K562 (cell line): ENCODE data around the gene SASH3. TPM values are rescaled to one million over a fixed set of nuclear protein-coding genes. Genes with fewer than 3 reads are reported as not detected.

Experiments
- C11orf30 ChIP-seq: fragments of 450-650 bp; IDR thresholded peaks from 2 replicates; pipeline ENCODE4 v1.6.1; 2016; ENCODE audit warnings: low read depth, mild to moderate bottlenecking
- CTBP1 ChIP-seq: fragments of 450-650 bp; IDR thresholded peaks from 2 replicates; pipeline ENCODE4 v1.6.1; 2016; ENCODE audit warnings: borderline replicate concordance
- ELK3 ChIP-seq: fragments of 450-650 bp; formaldehyde crosslinking; IDR thresholded peaks from 2 replicates; pipeline ENCODE4 v1.4.0; 2020; ENCODE audit warnings: mild to moderate bottlenecking
- HBP1 ChIP-seq: fragments of 450-650 bp; formaldehyde crosslinking; IDR thresholded peaks from 2 replicates; pipeline ENCODE4 v1.4.0; 2022; ENCODE audit warnings: missing genetic modification characterization
- HDAC6 ChIP-seq: IDR thresholded peaks from 2 replicates; pipeline ENCODE4 v1.6.1; 2012; ENCODE audit warnings: low read depth, mild to moderate bottlenecking, control low read depth, inconsistent platforms, low read length, moderate library complexity
- KDM5B ChIP-seq: fragments of 200-600 bp; sonication (generic); IDR thresholded peaks from 2 replicates; pipeline ENCODE4 v1.6.1; 2012; ENCODE audit warnings: low read depth, mild to moderate bottlenecking, moderate library complexity, low read length, control low read depth, inconsistent platforms; ENCODE audit not compliant: insufficient replicate concordance
- MAFF ChIP-seq: IDR thresholded peaks from 2 replicates; pipeline ENCODE4 v1.6.1; 2012; ENCODE audit warnings: low read length, improper control_type of control experiment
- MAFK ChIP-seq: IDR thresholded peaks from 2 replicates; pipeline ENCODE4 v1.6.1; 2011; ENCODE audit warnings: low read length, improper control_type of control experiment
- MEIS2 ChIP-seq: fragments of 450-650 bp; IDR thresholded peaks from 2 replicates; pipeline ENCODE4 v1.6.1; 2014; ENCODE audit warnings: mild to moderate bottlenecking; ENCODE audit not compliant: partially characterized antibody
- MNT ChIP-seq, 2 experiments: fragments of 450-650 bp; conservative IDR thresholded peaks; 2 replicates each; pipeline ENCODE4 v1.6.1; 2017; ENCODE audit warnings: mild to moderate bottlenecking in 2 of 2, moderate library complexity in 2 of 2
- PKNOX1 ChIP-seq: fragments of 450-650 bp; IDR thresholded peaks from 2 replicates; pipeline ENCODE4 v1.6.1; 2016
- TARDBP ChIP-seq: fragments of 450-650 bp; IDR thresholded peaks from 2 replicates; pipeline ENCODE4 v1.6.1; 2016
- TBP ChIP-seq: optimal IDR thresholded peaks from 2 replicates; pipeline ENCODE3; 2011; ENCODE audit warnings: low read depth, low read length, improper control_type of control experiment
- XRCC5 ChIP-seq: fragments of 200-400 bp; formaldehyde crosslinking; IDR thresholded peaks from 2 replicates; pipeline ENCODE4 v1.6.1; 2017; ENCODE audit warnings: low read depth, mild to moderate bottlenecking, low read length
- ZBED1 ChIP-seq: IDR thresholded peaks from 2 replicates; pipeline ENCODE4 v1.6.1; 2014
- ZBTB33 ChIP-seq: sonication (generic); formaldehyde crosslinking; IDR thresholded peaks from 2 replicates; pipeline ENCODE4 v1.8.1; 2023; ENCODE audit warnings: mild to moderate bottlenecking, missing genetic modification reagents
- ZC3H8 ChIP-seq: fragments of 450-650 bp; IDR thresholded peaks from 2 replicates; pipeline ENCODE4 v1.6.1; 2017
- ZNF175 ChIP-seq: fragments of 200-800 bp; sonication (Bioruptor generic); IDR thresholded peaks from 2 replicates; pipeline ENCODE4 v1.6.1; 2016; ENCODE audit warnings: low read depth, mild to moderate bottlenecking, missing genetic modification characterization, missing compliant biosample characterization
- ZNF316 ChIP-seq: fragments of 450-650 bp; IDR thresholded peaks from 2 replicates; pipeline ENCODE4 v1.6.1; 2016
- polyA plus RNA-seq, 8 experiments: library from polyadenylated mRNA; depleted of rRNA in 4 of 8; stranded (reverse) in 5 of 8; unstranded in 3 of 8; fragments of >200 nt; fragmentation: Nextera tagmentation in 2 of 8; fragmentation: Illumina TruSeq in 1 of 8; extraction: Ambion mirVana in 2 of 8; extraction: Trizol in 1 of 8; gene quantifications; 2 replicates each; pipeline versions ENCODE4 v1.2.1 to v1.2.3, GENCODE V29; 2011 to 2014; ENCODE audit warnings: inconsistent platforms in 1 of 8, missing spikeins in 1 of 8
- total RNA-seq, 7 experiments: library from RNA; depleted of rRNA in 6 of 7; stranded (reverse); fragments of >200 nt in 6 of 7; fragmentation: Illumina TruSeq in 2 of 7; extraction: Trizol in 2 of 7; gene quantifications; 2 replicates each; pipeline versions ENCODE4 v1.2.1 to v1.2.3, GENCODE V29; 2011 to 2021; ENCODE audit warnings: low replicate concordance in 1 of 7
- TF ChIP-seq, protein P1 (sequence below), 3 experiments: IDR thresholded peaks in 2 of 3; conservative IDR thresholded peaks in 1 of 3; 2 replicates each; pipeline ENCODE4 v1.5.1; 2011 to 2012; ENCODE audit warnings: low read length in 3 of 3, mild to moderate bottlenecking in 3 of 3, control low read depth in 2 of 3, improper control_type of control experiment in 1 of 3, inconsistent platforms in 1 of 3, low read depth in 1 of 3, mixed read lengths in 1 of 3, moderate library complexity in 1 of 3; ENCODE audit not compliant: insufficient read depth in 2 of 3

Gene SASH3
- total and polyA plus RNA-seq, 9 of the 15 experiments (the other 6 are each of a cell fraction or from before 2014, with no cell fraction given) = 0.03 to 0.72 (median 0.08) TPM

DNA sequence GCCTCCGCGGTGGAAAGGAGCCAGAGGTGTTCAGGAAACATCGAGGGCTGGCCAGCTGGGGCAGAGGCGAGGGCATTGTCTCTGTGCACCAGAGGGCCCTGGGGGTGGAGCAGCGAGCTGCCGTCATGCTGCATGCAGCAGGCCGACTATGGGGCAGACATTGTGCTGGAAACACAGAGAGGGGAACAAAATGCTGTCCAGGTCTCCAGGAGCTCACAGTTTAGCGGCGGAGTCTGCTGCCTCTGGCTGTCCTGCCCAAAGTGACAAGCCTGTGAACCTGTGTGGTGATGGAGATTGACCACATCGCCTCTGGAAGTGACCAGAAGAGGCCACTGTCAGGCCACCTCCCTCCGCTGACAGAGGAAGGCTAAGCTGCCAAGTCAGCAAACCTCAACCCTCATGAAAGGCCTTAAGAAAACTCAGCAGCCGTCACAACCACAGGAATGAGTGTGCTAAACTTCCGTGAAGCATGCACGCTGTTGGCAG, 20.1 kb upstream of the SASH3 start (continued):
- no peak for TF ChIP-seq ZC3H8
- TF ChIP-seq HBP1 (CRISPR knock-in tag) = no peak
- TF ChIP-seq KDM5B = no peak
- TF ChIP-seq MNT (conservative IDR thresholded peaks at IDR 0.05) = no peak
- no peak for TF ChIP-seq ZBED1
- peak; percentile 8 for TF ChIP-seq MEIS2
- no peak for TF ChIP-seq TARDBP
- peak; percentile 91 for TF ChIP-seq MAFF
- no peak for TF ChIP-seq TBP
- peak; percentile 97 for TF ChIP-seq ZNF316
- no peak for TF ChIP-seq ZNF175
- no peak for TF ChIP-seq XRCC5
- no peak for TF ChIP-seq PKNOX1
- peak; percentile 96 for TF ChIP-seq MAFK
- TF ChIP-seq, protein P1, sequence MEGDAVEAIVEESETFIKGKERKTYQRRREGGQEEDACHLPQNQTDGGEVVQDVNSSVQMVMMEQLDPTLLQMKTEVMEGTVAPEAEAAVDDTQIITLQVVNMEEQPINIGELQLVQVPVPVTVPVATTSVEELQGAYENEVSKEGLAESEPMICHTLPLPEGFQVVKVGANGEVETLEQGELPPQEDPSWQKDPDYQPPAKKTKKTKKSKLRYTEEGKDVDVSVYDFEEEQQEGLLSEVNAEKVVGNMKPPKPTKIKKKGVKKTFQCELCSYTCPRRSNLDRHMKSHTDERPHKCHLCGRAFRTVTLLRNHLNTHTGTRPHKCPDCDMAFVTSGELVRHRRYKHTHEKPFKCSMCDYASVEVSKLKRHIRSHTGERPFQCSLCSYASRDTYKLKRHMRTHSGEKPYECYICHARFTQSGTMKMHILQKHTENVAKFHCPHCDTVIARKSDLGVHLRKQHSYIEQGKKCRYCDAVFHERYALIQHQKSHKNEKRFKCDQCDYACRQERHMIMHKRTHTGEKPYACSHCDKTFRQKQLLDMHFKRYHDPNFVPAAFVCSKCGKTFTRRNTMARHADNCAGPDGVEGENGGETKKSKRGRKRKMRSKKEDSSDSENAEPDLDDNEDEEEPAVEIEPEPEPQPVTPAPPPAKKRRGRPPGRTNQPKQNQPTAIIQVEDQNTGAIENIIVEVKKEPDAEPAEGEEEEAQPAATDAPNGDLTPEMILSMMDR (IDR thresholded peaks at IDR 0.05 in 2 of 3, conservative IDR thresholded peaks at IDR 0.05 in 1 of 3; ENCODE audit: insufficient read depth in 2 of 3, low read depth in 1 of 3, low read length in 3 of 3) = peak; percentile 34 to 51 (median 41); a peak in 5 of 6 replicates
- peak; percentile 97 for TF ChIP-seq C11orf30
- peak; percentile 39 for TF ChIP-seq CTBP1
- no peak for TF ChIP-seq HDAC6
- TF ChIP-seq ZBTB33 (CRISPR knock-in tag) = peak; percentile 84
- no peak for TF ChIP-seq ELK3
- TF ChIP-seq, all 486 proteins: peak for 19
